HG02943 (cell line): ENCODE results near the gene ATP13A1.
"Not testable (repeated sequence)": the region's sequence is repeated elsewhere in the genome, so short reads cannot be mapped to it uniquely, and the experiment has no call there.

ENCODE experiments used
- ATAC-seq: cut with Tn5 transposase; IDR thresholded peaks from one replicate; pipeline ENCODE4 v1.9.1; 2021; ENCODE audit warnings: mild to moderate bottlenecking, low read depth, moderate library complexity; ENCODE audit not compliant: unreplicated experiment

ATP13A1 gene

GRCh38 chr19:19663256-19664120 lies at the start of gene ATP13A1:
Gene ATP13A1, minus strand, starts transcription at chr19:19663676. Its CDS starts 10 bp downstream, at chr19:19663666.
- ATAC-seq: peak; percentile 73

DNA sequence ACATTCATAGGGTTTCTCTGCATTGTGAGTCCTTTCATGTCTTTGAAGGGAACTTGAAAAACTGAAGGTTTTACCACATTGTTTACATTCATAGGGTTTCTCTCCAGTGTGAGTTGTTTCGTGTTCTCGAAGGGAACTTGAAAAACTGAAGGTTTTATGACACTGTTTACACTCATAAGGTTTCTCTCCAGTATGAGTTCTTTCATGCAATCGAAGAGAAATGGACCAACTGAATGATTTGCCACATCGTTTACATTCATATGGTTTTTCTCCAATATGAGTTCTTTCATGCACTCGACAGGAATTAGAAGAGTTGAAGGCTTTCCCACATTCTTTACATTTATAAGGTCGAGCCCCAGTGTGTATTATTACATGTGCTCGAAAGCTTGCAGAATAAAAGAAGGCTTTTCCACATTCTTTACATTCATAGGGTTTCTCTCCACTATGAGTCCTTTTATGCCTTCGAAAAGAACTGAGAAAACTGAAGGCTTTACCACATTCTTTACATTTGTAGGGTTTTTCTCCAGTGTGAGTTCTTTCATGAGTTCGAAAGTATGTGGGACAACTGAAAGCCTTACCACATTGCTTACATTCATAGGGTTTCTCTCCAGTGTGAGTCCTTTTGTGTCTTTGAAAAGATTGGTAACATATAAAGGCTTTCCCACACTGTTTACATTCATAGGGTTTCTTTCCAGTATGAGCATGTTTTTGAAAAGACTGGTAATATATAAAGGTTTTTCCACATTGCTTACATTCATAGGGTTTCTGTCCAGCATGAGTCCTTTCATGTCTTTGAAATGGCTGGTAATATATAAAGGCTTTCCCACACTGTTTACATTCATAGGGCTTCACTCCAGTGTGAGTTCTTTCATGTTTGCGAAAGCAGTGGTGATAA lies 48.7 kb upstream of the ATP13A1 start:
- ATAC-seq: no peak

DNA sequence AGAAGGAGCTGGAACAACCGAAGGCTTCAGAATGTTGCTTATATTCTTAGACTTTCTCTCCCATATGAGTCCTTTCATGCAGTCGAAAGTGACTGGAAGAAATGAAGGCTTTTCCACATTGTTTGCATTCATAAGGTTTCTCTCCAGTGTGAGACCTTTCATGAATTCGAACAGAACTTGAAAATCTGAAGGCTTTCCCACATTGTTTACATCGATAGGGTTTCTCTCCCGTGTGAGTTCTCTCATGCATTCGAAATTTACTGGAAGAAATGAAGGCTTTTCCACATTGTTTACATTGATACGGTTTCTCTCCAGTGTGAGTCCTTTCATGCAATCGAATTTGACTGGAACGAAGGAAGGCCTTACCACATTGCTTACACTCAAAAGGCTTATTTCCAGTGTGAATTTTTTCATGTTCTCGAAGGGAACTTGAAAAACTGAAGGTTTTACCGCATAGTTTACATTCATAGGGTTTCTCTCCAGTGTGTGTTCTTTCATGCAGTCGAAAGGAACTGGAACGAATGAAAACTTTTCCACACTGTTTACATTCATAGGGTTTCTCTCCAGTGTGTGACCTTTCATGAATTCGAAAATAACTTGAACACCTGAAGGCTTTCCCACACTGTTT lies 47.9 kb upstream of the ATP13A1 start:
- no peak for ATAC-seq

DNA sequence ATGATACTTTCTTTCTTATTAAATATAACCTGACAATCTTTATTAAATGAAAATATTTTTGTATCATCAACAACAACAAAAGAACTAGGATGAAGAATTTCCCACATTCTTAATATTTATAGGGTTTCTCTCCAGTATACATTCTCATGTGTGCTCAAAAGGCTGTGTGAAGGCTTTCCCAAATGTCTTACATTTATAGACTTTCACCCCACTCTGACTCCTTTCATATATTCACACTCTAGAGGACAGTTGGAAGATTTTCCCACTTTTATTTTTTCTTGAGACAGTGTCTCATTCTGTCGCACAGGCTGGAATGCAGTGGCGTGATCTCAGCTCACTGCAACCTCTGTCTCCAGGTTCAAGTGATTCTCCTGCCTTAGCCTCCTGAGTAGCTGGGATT lies 47.0 kb upstream of the ATP13A1 start:
- ATAC-seq: no peak

DNA sequence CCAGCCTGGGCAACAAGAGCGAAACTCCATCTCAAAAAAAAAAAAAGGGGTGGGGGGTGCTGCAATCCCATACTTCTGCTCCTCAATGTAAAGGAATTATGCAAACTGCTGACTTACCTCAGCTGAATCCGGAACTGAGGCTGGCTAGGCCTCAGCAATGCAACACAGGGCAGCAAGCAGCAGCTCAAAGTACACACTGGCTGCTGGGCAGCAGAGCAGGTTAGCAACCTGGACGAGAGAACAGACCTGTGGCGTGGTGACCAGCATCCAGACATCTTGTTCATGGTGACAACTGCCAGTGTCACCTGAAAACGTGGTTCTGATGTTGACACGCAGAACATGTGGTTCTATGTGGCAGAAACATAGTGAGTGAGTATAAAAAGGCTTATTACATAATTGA lies 41.4 kb upstream of the ATP13A1 start:
- ATAC-seq: no peak

- not testable (repeated sequence) for ATAC-seq
Observed at GRCh38 chr19:19700493-19700892, 37.0 kb upstream of the ATP13A1 start.

DNA sequence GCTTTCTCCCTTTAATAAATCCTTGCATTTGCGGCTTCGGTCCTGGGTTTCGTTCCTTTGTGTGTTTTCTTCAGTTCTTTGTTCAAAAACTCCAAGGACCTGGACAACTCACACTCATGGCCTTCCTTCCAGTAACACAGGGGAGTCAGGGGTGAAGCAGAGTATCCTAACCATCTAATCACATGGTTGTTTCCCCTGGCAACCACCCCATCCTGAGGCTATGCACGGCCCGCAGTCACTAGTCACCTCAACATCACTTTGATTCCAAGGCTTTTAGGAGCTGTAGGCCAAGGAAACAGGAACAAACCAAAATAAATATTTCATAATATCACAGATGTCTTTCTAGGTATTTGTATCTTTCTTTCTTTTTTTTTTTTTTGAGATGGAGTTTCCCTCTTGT lies 34.1 kb upstream of the ATP13A1 start:
- ATAC-seq: no peak

GRCh38 chr19:19696386-19696785 lies 32.9 kb upstream of the ATP13A1 start:
- no peak for ATAC-seq

DNA sequence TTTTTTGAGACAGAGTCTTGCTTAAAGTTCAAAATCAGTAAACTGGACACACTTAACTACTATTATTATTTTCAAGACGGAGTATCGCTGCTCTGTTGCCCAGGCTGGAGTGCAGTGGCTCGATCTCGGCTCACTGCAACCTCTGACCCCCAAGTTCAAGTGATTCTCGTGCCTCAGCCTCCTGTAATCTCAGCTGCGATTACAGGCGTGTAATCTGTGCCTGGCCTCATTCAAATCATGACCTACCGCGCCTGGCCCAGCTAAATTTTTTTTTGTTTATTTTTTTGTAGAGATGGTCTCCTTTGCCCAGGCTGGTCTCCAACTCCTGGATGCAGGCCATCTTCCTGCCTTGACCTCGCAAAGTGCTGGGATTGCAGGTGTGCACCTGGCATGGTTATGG lies 28.2 kb upstream of the ATP13A1 start:
- ATAC-seq: no peak

- not testable (repeated sequence) for ATAC-seq
Observed at GRCh38 chr19:19689023-19689422, 25.5 kb upstream of the ATP13A1 start.

DNA sequence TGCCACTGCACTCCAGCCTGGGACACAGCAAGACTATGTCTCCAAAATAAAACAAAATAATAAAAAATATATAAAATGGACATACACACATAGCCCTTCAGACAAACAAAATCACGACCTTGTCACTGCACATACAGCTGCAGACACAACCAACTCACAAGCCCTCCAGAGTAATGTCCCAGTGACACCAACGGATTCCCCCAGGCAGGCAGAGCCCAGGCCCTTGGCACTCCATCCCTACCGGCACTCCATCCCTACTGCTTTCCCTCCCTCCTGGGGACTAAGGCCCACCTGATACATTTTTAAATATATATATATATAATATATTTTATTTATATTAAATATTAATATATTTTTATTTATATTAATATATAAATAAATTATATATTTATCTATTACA lies 23.6 kb upstream of the ATP13A1 start:
- ATAC-seq: no peak

DNA sequence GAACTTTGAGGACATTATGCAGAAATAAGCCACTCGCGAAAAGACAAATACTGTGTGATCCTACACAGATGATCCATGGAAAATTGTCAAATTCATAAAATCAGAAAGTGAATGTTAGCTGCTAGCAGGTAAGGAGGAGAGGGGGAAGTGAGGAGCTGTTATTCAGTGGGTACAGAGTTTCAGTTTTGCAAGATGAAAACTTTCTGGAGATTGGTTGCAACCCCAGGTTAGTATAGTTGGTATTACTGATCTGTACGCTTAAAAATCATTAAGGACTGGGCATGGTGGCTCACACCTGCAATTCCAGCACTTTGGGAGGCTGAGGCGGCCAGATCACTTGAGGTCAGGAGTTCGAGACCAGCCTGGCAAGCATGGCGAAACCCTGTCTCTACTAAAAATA lies 23.1 kb upstream of the ATP13A1 start:
- ATAC-seq: no peak

DNA sequence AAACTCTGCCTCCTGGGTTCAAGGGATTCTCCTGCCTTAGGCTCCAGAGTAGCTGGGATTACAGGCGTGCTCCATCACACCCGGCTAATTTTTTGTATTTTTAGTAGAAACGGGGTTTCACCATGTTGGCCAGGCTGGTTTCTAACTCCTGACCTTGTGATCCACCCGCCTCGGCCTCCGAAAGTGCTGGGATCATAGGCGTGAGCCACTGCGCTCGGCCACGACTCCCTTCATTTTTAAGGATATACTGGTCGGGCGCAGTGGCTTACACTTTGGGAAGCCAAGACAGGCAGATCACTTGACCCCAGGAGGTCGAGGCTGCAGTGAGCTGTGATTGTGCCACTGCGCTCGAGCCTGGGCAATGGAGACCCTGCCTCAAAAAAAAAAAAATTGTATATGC lies 22.6 kb upstream of the ATP13A1 start:
- ATAC-seq: not testable (repeated sequence)

- ATAC-seq: no peak
Observed at GRCh38 chr19:19679176-19680073, 15.9 kb upstream of the ATP13A1 start.

GRCh38 chr19:19677579-19677978 lies 14.1 kb upstream of the ATP13A1 start:
- no peak for ATAC-seq

DNA sequence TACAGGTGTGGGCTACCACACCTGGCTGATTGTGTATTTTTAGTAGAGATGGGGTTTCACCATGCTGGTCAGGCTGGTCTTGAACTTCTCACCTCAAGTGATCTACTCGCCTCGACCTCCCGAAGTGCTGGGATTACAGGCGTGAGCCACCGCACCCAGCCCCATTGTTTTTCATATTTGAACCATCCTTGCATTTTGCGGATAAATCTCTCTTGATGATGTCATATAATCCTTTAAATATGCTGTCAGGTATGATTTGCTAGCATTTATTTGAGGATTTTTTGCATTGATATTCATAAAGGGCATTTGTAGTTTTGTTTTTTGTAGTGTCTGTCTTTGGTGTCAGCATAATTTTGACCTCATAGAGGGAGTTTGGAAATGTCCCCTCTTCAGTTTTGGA lies 10.8 kb upstream of the ATP13A1 start:
- no peak for ATAC-seq

DNA sequence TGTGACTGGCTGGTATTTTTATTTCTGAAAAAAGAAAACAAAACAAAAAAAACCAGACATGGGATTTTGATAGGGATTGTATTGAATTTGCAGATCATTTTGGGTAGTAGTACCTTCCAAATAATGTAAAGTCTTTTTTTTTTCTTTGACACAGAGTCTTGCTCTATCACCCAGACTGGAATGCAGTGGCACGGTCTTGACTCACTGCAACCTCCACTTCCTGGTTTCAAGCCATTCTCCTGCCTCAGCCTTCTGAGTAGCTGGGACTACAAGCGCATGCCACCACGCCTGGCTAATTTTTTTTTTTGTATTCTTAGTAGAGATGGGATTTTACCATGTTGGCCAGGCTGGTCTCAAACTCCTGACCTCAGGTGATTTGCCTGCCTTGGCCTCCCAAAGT lies 9.3 kb upstream of the ATP13A1 start:
- no peak for ATAC-seq

GRCh38 chr19:19670070-19670551 lies 6.6 kb upstream of the ATP13A1 start:
- ATAC-seq: no peak

DNA sequence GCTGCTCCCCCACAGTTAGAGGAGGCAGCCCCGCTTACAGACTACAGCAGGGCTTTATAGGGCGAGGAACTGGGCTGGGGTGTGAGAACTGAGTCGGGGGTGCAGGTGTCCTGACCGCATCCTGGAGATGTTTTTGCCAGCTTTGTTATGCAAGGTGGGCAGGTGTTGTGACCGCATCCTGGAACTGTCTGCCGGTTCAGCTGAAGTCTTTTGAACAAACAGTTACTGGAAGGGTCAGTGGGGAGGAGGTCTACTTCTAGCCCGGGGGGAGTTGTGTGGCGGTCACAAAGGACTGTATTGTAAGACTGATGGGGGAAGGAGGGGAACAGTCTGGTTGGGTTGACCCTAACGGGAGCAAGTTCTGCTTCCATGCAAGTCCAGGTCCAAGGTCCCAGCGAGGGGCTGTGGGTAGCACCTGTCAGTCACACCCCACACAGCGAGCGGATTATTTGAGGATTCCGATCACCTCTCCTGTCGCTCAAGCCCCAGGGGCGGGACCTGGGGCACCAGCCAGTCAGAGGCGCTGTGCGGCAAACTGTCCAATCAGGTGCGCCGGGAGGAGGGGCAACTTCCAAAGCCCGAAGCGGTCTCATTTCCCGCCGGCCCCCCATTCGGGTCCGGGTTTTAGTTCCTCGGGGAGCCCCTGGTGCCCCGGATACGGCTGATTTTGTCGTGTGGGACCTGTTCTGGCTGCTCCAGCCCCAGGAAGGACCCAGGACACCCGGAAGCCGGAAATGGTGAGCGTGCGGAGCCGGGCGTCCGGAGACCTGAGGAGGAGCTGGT lies 4.9 kb upstream of the ATP13A1 start, which contains the start of gene ZNF101:
ZNF101 (plus strand) TSS at position 610 of the 783 bp plus-strand sequence; CDS start at position 735, 125 bp downstream.
- peak; percentile 56 for ATAC-seq
